Neuronal stem cell (in vitro differentiated cells): Measurements from ENCODE around the gene FAHD2A.

Experiments used
- DNase-seq: peaks from one replicate; pipeline ENCODE4 v3.0.0-alpha.2; 2013; ENCODE audit warnings: low spot score
- H2AFZ ChIP-seq: one replicate; pipeline ENCODE4 v1.6.1; 2013; ENCODE audit warnings: mild to moderate bottlenecking, low read length, inconsistent platforms
- H2AK5ac ChIP-seq: 2 replicates; pipeline ENCODE4 v1.6.1; 2013; ENCODE audit warnings: low read depth, mild to moderate bottlenecking, inconsistent platforms, low read length, moderate library complexity, mixed read lengths
- H2BK120ac ChIP-seq: 2 replicates; pipeline ENCODE4 v1.6.1; 2013; ENCODE audit warnings: low read depth, mild to moderate bottlenecking, inconsistent platforms, low read length, moderate library complexity, mixed read lengths
- H2BK12ac ChIP-seq: one replicate; pipeline ENCODE4 v1.6.1; 2013; ENCODE audit warnings: low read length, inconsistent platforms
- H2BK15ac ChIP-seq: 2 replicates; pipeline ENCODE4 v1.6.1; 2013; ENCODE audit warnings: mild to moderate bottlenecking, low read length, inconsistent platforms, mixed read lengths
- H2BK5ac ChIP-seq: one replicate; pipeline ENCODE4 v1.6.1; 2013; ENCODE audit warnings: inconsistent platforms, mild to moderate bottlenecking, low read length, moderate library complexity
- H3K14ac ChIP-seq: one replicate; pipeline ENCODE4 v1.6.1; 2013; ENCODE audit warnings: low read length, inconsistent platforms
- H3K18ac ChIP-seq: 2 replicates; pipeline ENCODE4 v1.6.1; 2013; ENCODE audit warnings: low read length, inconsistent platforms
- H3K23ac ChIP-seq: 2 replicates; pipeline ENCODE4 v1.6.1; 2013; ENCODE audit warnings: low read depth, mild to moderate bottlenecking, mixed read lengths, low read length, inconsistent platforms; ENCODE audit not compliant: poor library complexity
- H3K27ac ChIP-seq: replicated peaks from 3 replicates; pipeline ENCODE4 v1.5.1; 2013; ENCODE audit warnings: low read length, inconsistent platforms
- H3K27me3 ChIP-seq, 3 experiments: 2 replicates each; pipeline ENCODE4 v1.6.1; 2013; ENCODE audit warnings: low read length in 3 of 3, mild to moderate bottlenecking in 2 of 3, inconsistent platforms in 1 of 3, low read depth in 1 of 3, mixed read lengths in 1 of 3, moderate library complexity in 1 of 3; ENCODE audit not compliant: control insufficient read depth in 3 of 3, insufficient read depth in 3 of 3
- H3K36me3 ChIP-seq, 2 donors: replicated peaks in 1 of 2; 2 replicates each; pipeline ENCODE4 v1.6.1; 2013; ENCODE audit warnings: low read length in 2 of 2; ENCODE audit not compliant: control insufficient read depth in 2 of 2, insufficient read depth in 2 of 2
- H3K4ac ChIP-seq: 2 replicates; pipeline ENCODE4 v1.6.1; 2013; ENCODE audit warnings: inconsistent platforms, mild to moderate bottlenecking, low read length, moderate library complexity
- H3K4me1 ChIP-seq, 2 donors: 1 replicate in 1 of 2; 2 replicates in 1 of 2; pipeline ENCODE4 v1.6.1; 2013; ENCODE audit warnings: low read length in 2 of 2, low read depth in 1 of 2; ENCODE audit not compliant: control insufficient read depth in 2 of 2, insufficient read depth in 1 of 2
- H3K4me2 ChIP-seq: one replicate; pipeline ENCODE4 v1.6.1; 2013; ENCODE audit warnings: mild to moderate bottlenecking, low read length, inconsistent platforms; ENCODE audit not compliant: insufficient read depth, poor library complexity, severe bottlenecking
- H3K4me3 ChIP-seq, 2 donors: 2 replicates each; pipeline ENCODE4 v1.5.1; 2013; ENCODE audit warnings: low read length in 2 of 2, mild to moderate bottlenecking in 2 of 2, inconsistent platforms in 1 of 2, moderate library complexity in 1 of 2
- H3K79me1 ChIP-seq: one replicate; pipeline ENCODE4 v1.6.1; 2013; ENCODE audit warnings: low read depth, mild to moderate bottlenecking, inconsistent platforms, low read length, moderate library complexity
- H3K9ac ChIP-seq: one replicate; pipeline ENCODE4 v1.6.1; 2013; ENCODE audit warnings: mild to moderate bottlenecking, low read depth, low read length, inconsistent platforms; ENCODE audit not compliant: poor library complexity
- H3K9me3 ChIP-seq, 2 donors: replicated peaks in 1 of 2; 2 replicates each; pipeline versions ENCODE3 to v1.6.1; 2013; ENCODE audit warnings: low read length in 2 of 2, mild to moderate bottlenecking in 2 of 2, inconsistent platforms in 1 of 2, low read depth in 1 of 2, mixed read lengths in 1 of 2, moderate library complexity in 1 of 2; ENCODE audit not compliant: control insufficient read depth in 2 of 2, insufficient read depth in 1 of 2
- H4K8ac ChIP-seq: one replicate; pipeline ENCODE4 v1.6.1; 2013; ENCODE audit warnings: low read depth, mild to moderate bottlenecking, inconsistent platforms, low read length, moderate library complexity
- H4K91ac ChIP-seq: one replicate; pipeline ENCODE4 v1.6.1; 2013; ENCODE audit warnings: low read length, low read depth, mild to moderate bottlenecking, inconsistent platforms; ENCODE audit not compliant: poor library complexity
- WGBS, 2 donors: extraction: QIAGEN DNeasy Blood & Tissue Kit; methylation state at CpG; one replicate each; pipeline ENCODE4 v1.1.7; 2013; ENCODE audit warnings: missing lambda C conversion rate in 2 of 2, mixed read lengths in 1 of 2; ENCODE audit not compliant: insufficient read length in 2 of 2, insufficient replicate concordance in 1 of 2; ENCODE audit errors: extremely low coverage in 2 of 2; 5-methylcytosine and 5-hydroxymethylcytosine counted together

Gene FAHD2A

DNA sequence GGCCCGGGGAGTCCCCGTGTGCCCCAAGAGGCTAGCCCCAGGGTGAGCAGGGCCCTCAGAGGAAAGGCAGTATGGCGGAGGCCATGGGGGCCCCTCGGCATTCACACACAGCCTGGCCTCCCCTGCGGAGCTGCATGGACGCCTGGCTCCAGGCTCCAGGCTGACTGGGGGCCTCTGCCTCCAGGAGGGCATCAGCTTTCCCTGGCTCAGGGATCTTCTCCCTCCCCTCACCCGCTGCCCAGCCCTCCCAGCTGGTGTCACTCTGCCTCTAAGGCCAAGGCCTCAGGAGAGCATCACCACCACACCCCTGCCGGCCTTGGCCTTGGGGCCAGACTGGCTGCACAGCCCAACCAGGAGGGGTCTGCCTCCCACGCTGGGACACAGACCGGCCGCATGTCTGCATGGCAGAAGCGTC, 16.9 kb upstream of the FAHD2A start:
- DNase-seq: no peak
- Histone ChIP-seq H3K36me3 (no peaks in the 10 kb centered on the region), H3K14ac (no peak overlapping the region), H3K4ac (peak overlapping the region; percentile 85), H3K79me1 (no peaks in the 10 kb centered on the region), H3K9me3 (peaks cover 0 to 1% of the 10 kb centered on the region in 2 donors), H2AK5ac (peak overlapping the region; percentile 71), H2BK15ac (peak overlapping the region; percentile 70), H3K4me3 (no peak overlapping the region), H2BK5ac (no peak overlapping the region), H3K18ac (peak overlapping the region; percentile 72), H4K91ac (no peak overlapping the region), H2BK120ac (no peak overlapping the region), H2AFZ (peak overlapping the region; percentile 84), H3K23ac (no peak overlapping the region), H3K27me3 (peaks cover 0 to 3% (median 0%) of the 10 kb centered on the region in 3 experiments), H2BK12ac (no peak overlapping the region), H3K9ac (peak overlapping the region; percentile 37), H3K4me2 (no peak overlapping the region), H3K4me1 (peaks cover 5 to 7% of the 10 kb centered on the region in 2 donors), H4K8ac (peak overlapping the region; percentile 84), H3K27ac (no peak overlapping the region)
- WGBS, 2 donors: no CpG with 5 or more reads among the region's 12 CpGs

DNA sequence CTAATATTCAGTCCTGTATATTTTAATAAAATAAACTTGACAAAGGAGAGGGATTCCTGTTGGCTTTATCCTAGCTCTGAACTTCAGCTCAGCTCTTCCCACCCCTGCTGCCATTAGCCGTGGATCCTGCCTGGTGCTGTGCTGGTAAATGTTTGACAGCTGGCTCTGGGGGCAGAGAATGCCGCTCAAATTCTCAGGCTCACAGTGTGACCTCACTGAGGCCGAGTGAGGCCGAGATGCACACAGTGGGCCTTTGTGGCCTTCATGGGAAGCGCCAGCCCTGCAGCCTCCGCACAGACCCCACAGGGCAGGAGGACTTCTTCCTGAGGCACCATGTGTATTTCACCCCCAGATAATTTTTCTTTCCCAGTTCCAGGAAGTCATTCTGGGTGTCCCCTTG, 16.5 kb upstream of the FAHD2A start:
- no peak overlapping the region for H3K27ac ChIP-seq
- H2BK120ac ChIP-seq: no peak overlapping the region
- no peak overlapping the region for H3K9ac ChIP-seq
- H3K4me1 ChIP-seq: peaks cover 5 to 7% of the 10 kb centered on the region in 2 donors
- no peaks in the 10 kb centered on the region for H3K36me3 ChIP-seq
- H3K18ac ChIP-seq: no peak overlapping the region
- H4K91ac ChIP-seq: no peak overlapping the region
- peaks cover 0 to 3% (median 0%) of the 10 kb centered on the region in 3 experiments for H3K27me3 ChIP-seq
- H2AFZ ChIP-seq: no peak overlapping the region
- H3K4ac ChIP-seq: no peak overlapping the region
- WGBS, 2 donors: no CpG with 5 or more reads among the region's 6 CpGs
- H3K4me3 ChIP-seq: no peak overlapping the region
- no peaks in the 10 kb centered on the region for H3K79me1 ChIP-seq
- no peak overlapping the region for H2BK15ac ChIP-seq
- no peak overlapping the region for H3K14ac ChIP-seq
- no peak overlapping the region for H2AK5ac ChIP-seq
- H3K4me2 ChIP-seq: no peak overlapping the region
- no peak overlapping the region for H2BK12ac ChIP-seq
- H3K23ac ChIP-seq: no peak overlapping the region
- H2BK5ac ChIP-seq: no peak overlapping the region
- H3K9me3 ChIP-seq: peaks cover 0 to 1% of the 10 kb centered on the region in 2 donors
- no peak for DNase-seq
- no peak overlapping the region for H4K8ac ChIP-seq

DNA sequence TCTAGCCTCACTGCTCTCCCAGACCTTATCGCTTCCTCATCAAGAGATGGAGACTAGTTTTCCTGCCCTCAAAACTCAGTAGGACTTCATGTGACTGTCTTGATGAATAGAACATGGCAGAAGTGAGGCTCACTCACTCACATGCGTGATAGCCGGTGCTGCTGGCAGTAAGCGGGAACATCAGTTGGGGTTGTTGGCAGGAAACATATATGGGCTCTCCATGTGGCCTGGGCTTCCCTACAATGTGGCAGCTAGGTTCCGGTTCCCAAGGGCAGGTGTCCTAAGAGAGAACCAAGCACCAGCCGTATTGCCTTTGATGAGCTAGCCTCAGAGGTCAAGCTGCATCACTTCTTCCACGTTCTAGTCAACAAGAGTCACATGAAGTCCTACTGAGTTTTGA, 15.2 kb upstream of the FAHD2A start:
- H3K27ac ChIP-seq: no peak overlapping the region
- H3K4me2 ChIP-seq: no peak overlapping the region
- H3K36me3 ChIP-seq: no peaks in the 10 kb centered on the region
- no peak overlapping the region for H2AK5ac ChIP-seq
- no peak for DNase-seq
- H3K18ac ChIP-seq: no peak overlapping the region
- H2AFZ ChIP-seq: no peak overlapping the region
- H2BK15ac ChIP-seq: no peak overlapping the region
- no peaks in the 10 kb centered on the region for H3K9me3 ChIP-seq
- H4K91ac ChIP-seq: no peak overlapping the region
- no peak overlapping the region for H3K4ac ChIP-seq
- no peaks in the 10 kb centered on the region for H3K79me1 ChIP-seq
- no peak overlapping the region for H3K14ac ChIP-seq
- no peak overlapping the region for H3K23ac ChIP-seq
- no peak overlapping the region for H4K8ac ChIP-seq
- no peak overlapping the region for H3K9ac ChIP-seq
- no CpG with 5 or more reads among the region's 7 CpGs for WGBS, 2 donors
- no peak overlapping the region for H2BK12ac ChIP-seq
- no peak overlapping the region for H3K4me3 ChIP-seq
- no peak overlapping the region for H2BK5ac ChIP-seq
- no peaks in the 10 kb centered on the region for H3K27me3 ChIP-seq
- H3K4me1 ChIP-seq: peaks cover 5 to 7% of the 10 kb centered on the region in 2 donors
- no peak overlapping the region for H2BK120ac ChIP-seq

DNA sequence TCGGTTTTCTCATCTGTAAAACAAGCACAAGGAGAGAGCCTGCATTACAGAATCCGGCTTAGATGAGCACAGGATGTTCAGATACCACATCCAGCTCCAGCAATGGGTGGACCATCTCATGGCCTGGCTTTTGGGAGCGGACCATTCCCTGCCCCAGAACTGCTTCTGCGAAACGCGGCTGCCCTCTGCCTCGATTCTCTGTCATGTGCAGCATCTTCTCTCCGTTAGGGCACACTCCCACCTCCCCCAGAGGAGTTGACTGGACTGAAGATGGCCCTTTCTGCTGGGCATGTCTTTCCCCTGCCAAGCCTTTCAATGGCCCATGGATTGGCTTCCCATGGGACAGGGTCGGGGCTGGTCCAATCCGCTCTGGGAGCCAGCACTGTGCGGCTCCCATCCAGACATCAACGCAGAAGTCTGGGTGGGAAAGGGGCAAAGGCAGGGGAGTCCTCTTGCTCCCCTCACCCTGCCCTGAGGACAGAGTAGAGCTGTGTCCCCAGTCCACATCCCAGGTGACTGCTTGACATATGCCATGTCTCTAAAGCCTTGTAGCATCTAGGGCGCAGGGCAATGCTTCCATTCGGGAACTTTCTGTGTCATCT, 14.3 kb upstream of the FAHD2A start:
- peak overlapping the region; percentile 71 for H2AK5ac ChIP-seq
- H4K8ac ChIP-seq: no peak overlapping the region
- no peak overlapping the region for H3K4me3 ChIP-seq
- H3K79me1 ChIP-seq: no peaks in the 10 kb centered on the region
- H2BK15ac ChIP-seq: no peak overlapping the region
- no peak overlapping the region for H3K9ac ChIP-seq
- no peak overlapping the region for H3K27ac ChIP-seq
- no peak overlapping the region for H3K4ac ChIP-seq
- peaks cover 5 to 7% of the 10 kb centered on the region in 2 donors for H3K4me1 ChIP-seq
- H3K18ac ChIP-seq: peak overlapping the region; percentile 65
- no peak overlapping the region for H3K23ac ChIP-seq
- no peak overlapping the region for H2BK12ac ChIP-seq
- H4K91ac ChIP-seq: no peak overlapping the region
- WGBS, 2 donors: no CpG with 5 or more reads among the region's 14 CpGs
- no peaks in the 10 kb centered on the region for H3K9me3 ChIP-seq
- DNase-seq: no peak
- no peak overlapping the region for H2BK120ac ChIP-seq
- H2AFZ ChIP-seq: no peak overlapping the region
- H2BK5ac ChIP-seq: no peak overlapping the region
- H3K4me2 ChIP-seq: no peak overlapping the region
- H3K14ac ChIP-seq: no peak overlapping the region
- no peaks in the 10 kb centered on the region for H3K27me3 ChIP-seq
- H3K36me3 ChIP-seq: no peaks in the 10 kb centered on the region
